DOHH2 (cell line): ENCODE measurements around the gene CFAP97D1.

Source experiments
- H3F3A ChIP-seq: fragments of 200-600 bp; sonication (generic), shearing (Covaris generic); 2 replicates; pipeline ENCODE4 v1.6.0; 2016; ENCODE audit warnings: antibody characterized with exemption, mild to moderate bottlenecking; ENCODE audit not compliant: control insufficient read depth, insufficient read depth
- H3K27ac ChIP-seq: fragments of 200-600 bp; sonication (generic); 2 replicates; pipeline ENCODE4 v1.5.1; 2014; ENCODE audit warnings: low read depth, mild to moderate bottlenecking, low read length, moderate library complexity
- H3K27me3 ChIP-seq: fragments of 200-600 bp; sonication (generic); 2 replicates; pipeline ENCODE4 v1.6.1; 2014; ENCODE audit warnings: mild to moderate bottlenecking, low read length, mixed read lengths; ENCODE audit not compliant: control insufficient read depth
- H3K36me3 ChIP-seq: fragments of 200-600 bp; sonication (generic); 2 replicates; pipeline ENCODE4 v1.6.1; 2014; ENCODE audit warnings: mild to moderate bottlenecking, low read length, moderate library complexity, mixed read lengths; ENCODE audit not compliant: control insufficient read depth
- H3K4me1 ChIP-seq: fragments of 200-600 bp; sonication (generic); 2 replicates; pipeline ENCODE4 v1.6.1; 2014; ENCODE audit warnings: mild to moderate bottlenecking, low read length, mixed read lengths; ENCODE audit not compliant: control insufficient read depth
- H3K4me2 ChIP-seq: fragments of 200-600 bp; sonication (generic); 2 replicates; pipeline ENCODE4 v1.6.0; 2014; ENCODE audit warnings: mild to moderate bottlenecking, low read length, moderate library complexity
- H3K4me3 ChIP-seq: fragments of 200-600 bp; sonication (generic); 2 replicates; pipeline ENCODE4 v1.5.1; 2014; ENCODE audit warnings: mild to moderate bottlenecking, low read length, mixed read lengths
- H3K79me2 ChIP-seq: fragments of 200-600 bp; sonication (generic); 2 replicates; pipeline ENCODE4 v1.6.1; 2014; ENCODE audit warnings: mild to moderate bottlenecking, low read length, mixed read lengths; ENCODE audit not compliant: control insufficient read depth
- H3K9me2 ChIP-seq: fragments of 200-600 bp; sonication (generic); replicated peaks from 2 replicates; pipeline ENCODE4 v1.6.1; 2014; ENCODE audit warnings: mild to moderate bottlenecking, low read length, mixed read lengths; ENCODE audit not compliant: control insufficient read depth
- H3K9me3 ChIP-seq: fragments of 200-600 bp; sonication (generic); 2 replicates; pipeline ENCODE4 v1.6.1; 2014; ENCODE audit warnings: antibody characterized with exemption, low read length, mixed read lengths; ENCODE audit not compliant: control insufficient read depth, insufficient read depth
- H4K20me1 ChIP-seq: fragments of 200-600 bp; sonication (generic); 2 replicates; pipeline ENCODE4 v1.6.0; 2014; ENCODE audit warnings: low read depth, mild to moderate bottlenecking, antibody characterized with exemption, low read length, moderate library complexity; ENCODE audit not compliant: control insufficient read depth, insufficient read depth
- CTCF ChIP-seq: fragments of 200-600 bp; sonication (generic); IDR thresholded peaks from one replicate; pipeline ENCODE4 v1.5.1; 2014; ENCODE audit warnings: antibody characterized with exemption, mild to moderate bottlenecking, low read depth, low read length; ENCODE audit not compliant: poor library complexity, severe bottlenecking
- EZH2phosphoT487 ChIP-seq: fragments of 200-600 bp; sonication (generic); IDR thresholded peaks from 2 replicates; pipeline ENCODE4 v1.6.1; 2017; ENCODE audit warnings: borderline replicate concordance, mild to moderate bottlenecking, antibody characterized with exemption, low read length, moderate library complexity, mixed read lengths

The CFAP97D1 gene

DNA sequence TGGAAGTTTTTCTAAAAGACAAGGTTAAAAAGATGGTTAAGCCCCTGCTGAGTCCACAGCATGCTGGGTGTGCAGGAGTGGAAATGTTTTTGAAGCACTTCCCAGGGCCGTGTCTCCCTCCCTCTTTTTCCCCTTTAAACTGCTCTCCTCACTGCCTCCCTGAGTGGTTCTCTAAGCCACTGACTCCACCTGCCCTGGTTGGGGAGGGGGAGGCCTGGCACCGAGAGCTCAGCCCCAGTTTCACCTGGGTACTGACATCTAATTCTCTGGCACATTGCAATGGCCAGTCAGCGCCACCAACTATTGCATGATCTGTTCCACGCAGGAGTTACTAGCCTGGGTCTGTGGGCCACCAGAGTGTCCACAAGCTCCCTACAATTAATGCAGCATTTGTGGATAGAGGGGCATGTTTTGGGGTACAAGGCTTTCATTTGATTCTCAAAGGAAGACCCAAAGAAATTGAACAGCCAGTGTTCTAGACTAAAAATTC lies 30.0 kb downstream of the CFAP97D1 start:
- Histone ChIP-seq H3K27me3 (peaks cover 4% of the 10 kb centered on the region; the same call in 1 of the 2 replicates), H3K79me2 (no peaks in the 10 kb centered on the region), H3K9me2 (no peaks in the 10 kb centered on the region), H3K4me2 (no peak overlapping the region), H3K9me3 (no peaks in the 10 kb centered on the region), H3K4me1 (no peaks in the 10 kb centered on the region), H4K20me1 (no peaks in the 10 kb centered on the region), H3F3A (no peaks in the 10 kb centered on the region), H3K27ac (no peak overlapping the region), H3K36me3 (no peaks in the 10 kb centered on the region), H3K4me3 (no peak overlapping the region)
- no peak for TF ChIP-seq EZH2phosphoT487
- no peak for TF ChIP-seq CTCF

GRCh38 chr17:43810823-43811222 lies 30.6 kb downstream of the CFAP97D1 start:
- Histone ChIP-seq H4K20me1 (no peaks in the 10 kb centered on the region), H3K79me2 (no peaks in the 10 kb centered on the region), H3K27ac (no peak overlapping the region), H3K36me3 (no peaks in the 10 kb centered on the region), H3K9me2 (no peaks in the 10 kb centered on the region), H3K27me3 (peaks cover 4% of the 10 kb centered on the region; the same call in 1 of the 2 replicates), H3K4me3 (no peak overlapping the region), H3F3A (no peaks in the 10 kb centered on the region), H3K9me3 (no peaks in the 10 kb centered on the region), H3K4me1 (no peaks in the 10 kb centered on the region), H3K4me2 (no peak overlapping the region)
- no peak for TF ChIP-seq EZH2phosphoT487
- no peak for TF ChIP-seq CTCF

GRCh38 chr17:43812396-43813265 lies 32.4 kb downstream of the CFAP97D1 start:
- H3K36me3 ChIP-seq, result no peaks in the 10 kb centered on the region
- no peak overlapping the region for H3K4me2 ChIP-seq
- H3F3A ChIP-seq, result no peaks in the 10 kb centered on the region
- no peaks in the 10 kb centered on the region for H3K9me2 ChIP-seq
- peaks cover 4% of the 10 kb centered on the region; the same call in 1 of the 2 replicates for H3K27me3 ChIP-seq
- H3K4me3 ChIP-seq, result no peak overlapping the region
- H4K20me1 ChIP-seq, result no peaks in the 10 kb centered on the region
- no peaks in the 10 kb centered on the region for H3K9me3 ChIP-seq
- H3K79me2 ChIP-seq, result no peaks in the 10 kb centered on the region
- no peak overlapping the region for H3K27ac ChIP-seq
- no peaks in the 10 kb centered on the region for H3K4me1 ChIP-seq
- TF ChIP-seq CTCF (no peak), EZH2phosphoT487 (no peak)
